ENCODE data around the gene HDAC9.

- TF ChIP-seq CTCF (IDR thresholded peaks at IDR 0.05; ENCODE audit: borderline replicate concordance, extremely low read depth, low read length, poor library complexity, severe bottlenecking) (no peak), EZH2 (IDR thresholded peaks at IDR 0.05; ENCODE audit: borderline replicate concordance, low read depth, low read length, severe bottlenecking) (no peak)
These were observed 152.0 kb downstream of the HDAC9 start for GRCh38 chr7:18647582-18647981.

All from DND-41 (cell line).